ENCODE measurements around the gene ALCAM. TPM values are rescaled to one million over a fixed set of nuclear protein-coding genes. Genes with fewer than 3 reads are reported as not detected.

The ALCAM gene
- total and polyA plus RNA-seq, 7 donors = 0.42 to 1.5 (median 0.70) TPM

- Histone ChIP-seq H3K4me1 (no peaks in the 10 kb centered on the region), H3K27ac (no peak overlapping the region), H3K4me3 (no peak overlapping the region), H3K36me3 (ENCODE audit: insufficient read depth in 1 of 2, low read depth in 1 of 2) (no peaks in the 10 kb centered on the region), H3K27me3 (ENCODE audit: insufficient read depth in 3 of 3, low read length in 2 of 3) (no peaks in the 10 kb centered on the region), H3K9me3 (no peaks in the 10 kb centered on the region)
- intact Hi-C loops (cut with DNase I) = no loop called here
- ATAC-seq (no peak), DNase-seq (no peak)
- 83 to 89% (median 86%) methylated on average over 6 of the region's 6 CpGs for WGBS, 3 donors
- no peak for TF ChIP-seq CTCF (IDR thresholded peaks at IDR 0.05)
These were observed 205.8 kb downstream of the ALCAM start for GRCh38 chr3:105572501-105572900.

- Histone ChIP-seq H3K4me3 (no peak overlapping the region), H3K27me3 (ENCODE audit: insufficient read depth in 3 of 3, low read length in 2 of 3) (peaks cover 0 to 2% (median 0%) of the 10 kb centered on the region in 3 donors), H3K9me3 (no peaks in the 10 kb centered on the region), H3K36me3 (ENCODE audit: insufficient read depth in 1 of 2, low read depth in 1 of 2) (no peaks in the 10 kb centered on the region), H3K4me1 (no peaks in the 10 kb centered on the region), H3K27ac (no peak overlapping the region)
- DNase-seq (no peak), ATAC-seq (no peak)
- WGBS, 3 donors = 54 to 79% (median 76%) methylated on average over 1 of the region's 1 CpG
- TF ChIP-seq CTCF (IDR thresholded peaks at IDR 0.05) = no peak
- intact Hi-C loops (cut with DNase I) = no loop called here
These were observed 212.7 kb downstream of the ALCAM start for GRCh38 chr3:105579439-105579838.

- Histone ChIP-seq H3K36me3 (ENCODE audit: insufficient read depth in 1 of 2, low read depth in 1 of 2) (no peaks in the 10 kb centered on the region), H3K4me1 (no peaks in the 10 kb centered on the region), H3K4me3 (no peak overlapping the region), H3K27ac (no peak overlapping the region), H3K9me3 (no peaks in the 10 kb centered on the region), H3K27me3 (ENCODE audit: insufficient read depth in 3 of 3, low read length in 2 of 3) (peaks cover 0 to 2% (median 0%) of the 10 kb centered on the region in 3 donors)
- no peak for TF ChIP-seq CTCF (IDR thresholded peaks at IDR 0.05)
- intact Hi-C loops (cut with DNase I) = no loop called here
- 80 to 81% (median 80%) methylated on average over 7 of the region's 7 CpGs for WGBS, 3 donors
- no peak for DNase-seq
- ATAC-seq = no peak
These were observed 213.7 kb downstream of the ALCAM start for GRCh38 chr3:105580296-105580965.

DNA sequence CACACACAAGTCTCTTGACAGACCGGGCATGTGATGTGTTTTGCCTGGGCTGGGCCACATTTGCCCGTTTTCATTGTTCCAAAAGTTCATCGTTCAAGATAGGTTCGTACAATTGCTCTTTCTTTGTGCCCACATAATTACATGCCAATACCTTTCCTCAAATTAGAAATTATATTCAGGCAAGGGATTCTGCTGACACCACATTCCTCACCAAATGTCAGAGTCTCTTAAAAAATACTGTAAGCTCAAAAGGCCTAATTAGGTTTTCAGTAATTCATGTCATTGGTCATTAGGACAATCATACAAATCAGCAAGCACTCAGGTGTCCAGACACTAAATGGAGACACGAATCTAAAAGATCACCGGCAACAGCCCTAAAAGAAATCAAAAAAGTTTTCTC is 215.3 kb downstream of the ALCAM start:
- Histone ChIP-seq H3K27ac (no peak overlapping the region), H3K27me3 (ENCODE audit: insufficient read depth in 3 of 3, low read length in 2 of 3) (peaks cover 0 to 2% (median 0%) of the 10 kb centered on the region in 3 donors), H3K4me3 (no peak overlapping the region), H3K9me3 (no peaks in the 10 kb centered on the region), H3K4me1 (no peaks in the 10 kb centered on the region), H3K36me3 (ENCODE audit: insufficient read depth in 1 of 2, low read depth in 1 of 2) (no peaks in the 10 kb centered on the region)
- TF ChIP-seq CTCF (IDR thresholded peaks at IDR 0.05) = no peak
- DNase-seq (no peak), ATAC-seq (no peak)
- intact Hi-C loops (cut with DNase I) = no loop called here
- WGBS, 3 donors = 87 to 91% (median 90%) methylated on average over 6 of the region's 6 CpGs
